ENCODE measurements around the gene RREB1.

The RREB1 gene

DNA sequence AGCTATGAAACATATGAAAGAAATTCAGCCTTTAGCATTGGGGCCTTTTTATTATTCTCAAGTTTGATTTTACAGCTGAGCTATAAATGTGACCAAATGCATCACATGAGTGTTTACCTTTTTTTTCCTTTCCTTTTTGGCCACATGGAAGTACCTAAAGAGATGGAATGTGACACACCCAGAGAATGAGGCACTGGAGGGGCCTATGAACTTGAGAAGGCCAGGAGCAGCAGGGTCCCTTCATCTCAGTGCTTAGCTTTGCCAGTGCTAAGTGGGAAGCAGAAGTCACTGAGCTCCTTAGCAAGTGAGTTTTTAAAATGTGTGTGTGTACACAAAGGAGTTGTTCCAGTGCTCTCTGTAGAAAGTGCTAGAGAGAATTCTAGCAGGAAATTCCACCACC, 44.7 kb downstream of the RREB1 start:
- no peak overlapping the region for H3K27ac ChIP-seq

DNA sequence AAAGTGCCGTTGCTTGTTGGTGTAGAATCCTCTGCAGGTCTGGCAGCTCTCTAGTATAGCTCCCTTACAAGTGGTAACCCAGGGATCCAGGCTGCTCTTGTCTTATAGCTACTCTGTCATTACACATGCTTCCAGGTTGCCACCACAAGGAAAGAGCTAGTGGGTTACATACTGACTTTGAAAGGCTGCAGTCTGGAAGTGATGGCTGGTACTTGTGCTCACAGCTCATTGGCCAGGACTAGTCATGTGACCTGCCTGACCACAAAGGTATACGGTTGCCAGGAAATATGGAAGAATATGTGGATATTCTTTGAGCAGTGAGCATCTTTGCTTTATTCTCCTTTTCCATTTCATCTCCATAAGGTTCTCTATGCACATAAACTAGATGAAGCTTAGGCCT, 46.0 kb downstream of the RREB1 start:
- no peak overlapping the region for H3K27ac ChIP-seq
- TF ChIP-seq, protein P1, sequence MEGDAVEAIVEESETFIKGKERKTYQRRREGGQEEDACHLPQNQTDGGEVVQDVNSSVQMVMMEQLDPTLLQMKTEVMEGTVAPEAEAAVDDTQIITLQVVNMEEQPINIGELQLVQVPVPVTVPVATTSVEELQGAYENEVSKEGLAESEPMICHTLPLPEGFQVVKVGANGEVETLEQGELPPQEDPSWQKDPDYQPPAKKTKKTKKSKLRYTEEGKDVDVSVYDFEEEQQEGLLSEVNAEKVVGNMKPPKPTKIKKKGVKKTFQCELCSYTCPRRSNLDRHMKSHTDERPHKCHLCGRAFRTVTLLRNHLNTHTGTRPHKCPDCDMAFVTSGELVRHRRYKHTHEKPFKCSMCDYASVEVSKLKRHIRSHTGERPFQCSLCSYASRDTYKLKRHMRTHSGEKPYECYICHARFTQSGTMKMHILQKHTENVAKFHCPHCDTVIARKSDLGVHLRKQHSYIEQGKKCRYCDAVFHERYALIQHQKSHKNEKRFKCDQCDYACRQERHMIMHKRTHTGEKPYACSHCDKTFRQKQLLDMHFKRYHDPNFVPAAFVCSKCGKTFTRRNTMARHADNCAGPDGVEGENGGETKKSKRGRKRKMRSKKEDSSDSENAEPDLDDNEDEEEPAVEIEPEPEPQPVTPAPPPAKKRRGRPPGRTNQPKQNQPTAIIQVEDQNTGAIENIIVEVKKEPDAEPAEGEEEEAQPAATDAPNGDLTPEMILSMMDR (IDR thresholded peaks at IDR 0.05): no peak

More for the DNA sequence above, 44.7 kb downstream of the RREB1 start:
- H3K4me1 ChIP-seq: peaks cover 6% of the 10 kb centered on the region
- H3K9ac ChIP-seq: no peak overlapping the region
- H3K36me3 ChIP-seq (ENCODE audit: control insufficient read depth, insufficient read depth, low read length): no peaks in the 10 kb centered on the region
- no peaks in the 10 kb centered on the region for H3K9me3 ChIP-seq (ENCODE audit: control insufficient read depth, low read length)
- H3K79me2 ChIP-seq: peaks cover 75% of the 10 kb centered on the region
- TF ChIP-seq, protein P1 (IDR thresholded peaks at IDR 0.05): no peak
- no peak overlapping the region for H3K4me3 ChIP-seq (ENCODE audit: low read depth, low read length)
- H2AFZ ChIP-seq: no peak overlapping the region
- no peak overlapping the region for H3K4me2 ChIP-seq (ENCODE audit: low read length)
- no peaks in the 10 kb centered on the region for H3K27me3 ChIP-seq (ENCODE audit: control insufficient read depth, insufficient read depth, low read length)

DNA sequence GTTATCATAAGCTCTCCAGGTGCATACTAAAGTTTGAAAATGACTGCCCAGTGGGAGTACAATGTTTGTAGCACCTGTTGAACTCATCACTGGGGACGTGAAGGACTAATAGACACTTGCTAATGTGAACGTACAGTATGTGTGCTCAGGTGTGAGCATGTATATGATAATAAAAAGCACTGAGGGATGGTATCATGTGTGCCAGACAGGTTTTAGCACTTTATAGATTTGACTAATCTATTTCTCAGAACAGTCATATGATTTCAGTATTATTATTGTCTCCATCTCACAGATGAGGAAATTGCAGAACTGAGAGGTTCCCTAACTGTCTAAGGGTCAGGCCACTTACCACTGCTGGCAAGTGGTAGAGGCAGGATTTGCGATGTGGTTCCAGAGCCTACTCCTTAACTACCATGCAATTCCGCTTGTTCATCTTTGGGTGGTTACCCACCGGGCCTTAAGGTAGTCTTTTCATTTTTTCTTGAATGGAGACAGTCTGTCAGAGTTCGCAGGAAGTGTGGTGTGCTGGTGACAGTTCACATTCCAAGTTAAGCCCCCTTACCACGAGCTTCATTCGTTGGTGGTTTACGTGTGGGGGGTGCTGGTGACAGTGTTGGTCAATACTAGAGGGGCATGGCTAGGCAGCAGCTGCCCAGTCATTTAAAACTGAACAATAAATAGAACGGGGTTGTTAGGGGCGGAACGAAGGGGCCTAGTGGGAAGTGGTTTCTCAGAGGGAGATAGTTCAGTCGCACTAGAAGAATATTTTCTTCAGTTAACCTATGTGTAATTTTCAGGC, 46.8 kb downstream of the RREB1 start:
- Histone ChIP-seq H3K27ac (no peak overlapping the region), H3K4me1 (peaks cover 5% of the 10 kb centered on the region)

More for the DNA sequence above, 46.0 kb downstream of the RREB1 start:
- no peaks in the 10 kb centered on the region for H3K36me3 ChIP-seq (ENCODE audit: control insufficient read depth, insufficient read depth, low read length)
- H3K27me3 ChIP-seq (ENCODE audit: control insufficient read depth, insufficient read depth, low read length): no peaks in the 10 kb centered on the region
- peaks cover 69% of the 10 kb centered on the region for H3K79me2 ChIP-seq
- no peak overlapping the region for H3K4me3 ChIP-seq (ENCODE audit: low read depth, low read length)
- H3K4me2 ChIP-seq (ENCODE audit: low read length): no peak overlapping the region
- H3K9ac ChIP-seq: no peak overlapping the region
- H2AFZ ChIP-seq: no peak overlapping the region
- H3K4me1 ChIP-seq: peaks cover 5% of the 10 kb centered on the region
- no peaks in the 10 kb centered on the region for H3K9me3 ChIP-seq (ENCODE audit: control insufficient read depth, low read length)

DNA sequence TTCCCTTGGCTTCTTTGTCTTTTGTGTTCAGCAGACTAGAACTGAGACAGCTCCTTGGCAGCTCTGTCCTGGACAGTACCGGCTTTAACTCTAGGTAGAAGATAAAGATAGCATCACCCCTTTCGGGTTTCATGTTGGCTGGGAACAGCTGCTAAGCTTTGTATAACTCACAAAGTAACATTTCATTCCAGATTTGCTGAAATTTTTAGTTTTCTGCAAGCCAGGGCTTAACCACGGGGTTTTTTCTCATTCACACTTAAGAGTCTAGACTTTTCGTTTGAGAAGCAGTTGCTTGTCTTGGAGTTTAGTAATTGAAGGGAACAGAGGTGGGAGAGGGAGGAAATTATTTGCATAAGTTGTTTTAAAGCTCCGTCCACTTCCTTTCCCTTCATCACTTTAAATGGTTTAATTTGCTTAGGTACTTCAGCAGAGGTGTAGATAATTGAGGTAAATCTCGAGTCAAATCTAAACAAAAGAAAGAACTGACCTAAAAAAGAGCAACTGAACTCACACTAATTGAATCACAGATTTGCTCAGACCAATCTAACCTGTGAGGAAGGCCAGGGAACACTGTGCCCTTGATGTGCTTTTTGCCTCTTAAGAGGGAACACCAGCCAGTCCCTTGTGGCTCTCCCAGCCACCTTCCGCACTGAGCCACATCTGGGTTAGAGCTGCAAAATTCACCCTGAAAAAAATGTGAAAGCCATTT, 48.3 kb downstream of the RREB1 start:
- H2AFZ ChIP-seq: no peak overlapping the region
- H3K4me3 ChIP-seq (ENCODE audit: low read depth, low read length): no peak overlapping the region
- peak overlapping the region; percentile 34 for H3K4me2 ChIP-seq (ENCODE audit: low read length)
- peaks cover 53% of the 10 kb centered on the region for H3K79me2 ChIP-seq
- peaks cover 5% of the 10 kb centered on the region for H3K4me1 ChIP-seq
- no peak overlapping the region for H3K27ac ChIP-seq
- no peaks in the 10 kb centered on the region for H3K9me3 ChIP-seq (ENCODE audit: control insufficient read depth, low read length)
- no peaks in the 10 kb centered on the region for H3K36me3 ChIP-seq (ENCODE audit: control insufficient read depth, insufficient read depth, low read length)
- no peaks in the 10 kb centered on the region for H3K27me3 ChIP-seq (ENCODE audit: control insufficient read depth, insufficient read depth, low read length)
- H3K9ac ChIP-seq: no peak overlapping the region
- TF ChIP-seq, protein P1 (IDR thresholded peaks at IDR 0.05): no peak

More for the DNA sequence above, 46.8 kb downstream of the RREB1 start:
- Histone ChIP-seq H3K79me2 (peaks cover 64% of the 10 kb centered on the region), H3K4me2 (ENCODE audit: low read length) (no peak overlapping the region), H3K9me3 (ENCODE audit: control insufficient read depth, low read length) (no peaks in the 10 kb centered on the region), H3K9ac (no peak overlapping the region), H3K36me3 (ENCODE audit: control insufficient read depth, insufficient read depth, low read length) (no peaks in the 10 kb centered on the region), H2AFZ (no peak overlapping the region), H3K27me3 (ENCODE audit: control insufficient read depth, insufficient read depth, low read length) (no peaks in the 10 kb centered on the region), H3K4me3 (ENCODE audit: low read depth, low read length) (no peak overlapping the region)
- TF ChIP-seq, protein P1 (IDR thresholded peaks at IDR 0.05): no peak

Measured in parathyroid adenoma (tissue), 2 donors.